PC-3 (cell line): Measurements from ENCODE around the gene NIPSNAP3A. TPM values are rescaled to one million over a fixed set of nuclear protein-coding genes. Genes with fewer than 3 reads are reported as not detected.

Source experiments
- ATAC-seq: fragments of 200-7000 bp; cut with Tn5 transposase; 2 replicates; pipeline ENCODE4 v1.9.1; 2020; ENCODE audit warnings: mild to moderate bottlenecking, moderate library complexity
- BruUV-seq: library from RNA; stranded (reverse); fragments of 400-500 nt; replicated peaks from 2 replicates; lab custom pipeline; 2021; lab: Mats Ljungman, UMichigan
- CTCF ChIA-PET: fragments of 300-600 bp; sonication (Branson Sonifier 250); formaldehyde crosslinking; loops from one replicate; lab custom pipeline; 2022; ENCODE audit warnings: antibody characterized with exemption; lab: Charles Lee
- POLR2A ChIA-PET: fragments of 300-600 bp; sonication (Branson Sonifier 250); formaldehyde crosslinking; loops from one replicate; lab custom pipeline; 2022; ENCODE audit warnings: antibody characterized with exemption; ENCODE audit not compliant: unreplicated experiment; lab: Charles Lee
- DNase-seq: peaks from one replicate; pipeline ENCODE4 v3.0.0-alpha.2; 2015
- H2AFZ ChIP-seq: fragments of 300-600 bp; sonication (generic); 2 replicates; pipeline ENCODE4 v1.6.0; 2016; ENCODE audit warnings: antibody characterized with exemption, low read length
- H3F3A ChIP-seq: fragments of 300-600 bp; sonication (generic); one replicate; pipeline ENCODE4 v1.6.0; 2017; ENCODE audit warnings: antibody characterized with exemption, low read length, control low read depth, mild to moderate bottlenecking; ENCODE audit not compliant: unreplicated experiment
- H3K27ac ChIP-seq: fragments of 300-600 bp; sonication (generic); 2 replicates; pipeline ENCODE4 v1.5.1; 2016; ENCODE audit warnings: mild to moderate bottlenecking, low read length
- H3K27me3 ChIP-seq: fragments of 300-600 bp; sonication (generic); 2 replicates; pipeline ENCODE4 v1.6.1; 2016; ENCODE audit warnings: low read length, mixed read lengths
- H3K36me3 ChIP-seq: fragments of 300-600 bp; sonication (generic); 2 replicates; pipeline ENCODE4 v1.6.1; 2016; ENCODE audit warnings: low read depth, mixed run types, low read length, mixed read lengths
- H3K4me1 ChIP-seq: fragments of 300-600 bp; sonication (generic); 2 replicates; pipeline ENCODE4 v1.5.1; 2016; ENCODE audit warnings: low read length; ENCODE audit not compliant: insufficient read depth
- H3K4me2 ChIP-seq: fragments of 300-600 bp; sonication (generic); 2 replicates; pipeline ENCODE4 v1.6.0; 2016; ENCODE audit warnings: low read length
- H3K4me3 ChIP-seq: fragments of 300-600 bp; sonication (generic); 2 replicates; pipeline ENCODE4 v1.5.1; 2016; ENCODE audit warnings: mild to moderate bottlenecking, low read length, mixed read lengths
- H3K79me2 ChIP-seq: fragments of 300-600 bp; sonication (generic); 2 replicates; pipeline ENCODE4 v1.6.1; 2017; ENCODE audit warnings: low read length, mixed read lengths
- H3K9ac ChIP-seq: fragments of 300-600 bp; sonication (generic); 2 replicates; pipeline ENCODE4 v1.6.0; 2016; ENCODE audit warnings: mild to moderate bottlenecking, low read length
- H3K9me2 ChIP-seq: fragments of 300-600 bp; sonication (generic); replicated peaks from 2 replicates; pipeline ENCODE4 v1.6.1; 2016; ENCODE audit warnings: mixed run types, low read length, mixed read lengths
- H3K9me3 ChIP-seq: fragments of 300-600 bp; sonication (generic); 2 replicates; pipeline ENCODE4 v1.6.1; 2016; ENCODE audit warnings: low read length, mixed read lengths
- H4K20me1 ChIP-seq: fragments of 300-600 bp; sonication (generic); 2 replicates; pipeline ENCODE4 v1.6.1; 2016; ENCODE audit warnings: low read length, mixed read lengths
- CTCF ChIP-seq: fragments of 300-600 bp; sonication (generic); conservative IDR thresholded peaks from 2 replicates; pipeline ENCODE4 v1.5.1; 2017; ENCODE audit warnings: antibody characterized with exemption, low read depth, mild to moderate bottlenecking, low read length
- EZH2 ChIP-seq: fragments of 300-600 bp; sonication (generic); IDR thresholded peaks from one replicate; pipeline ENCODE4 v1.6.1; 2017; ENCODE audit warnings: antibody characterized with exemption, mild to moderate bottlenecking, low read length; ENCODE audit not compliant: unreplicated experiment
- EZH2phosphoT487 ChIP-seq: fragments of 300-600 bp; sonication (generic); IDR thresholded peaks from 2 replicates; pipeline ENCODE4 v1.6.1; 2018; ENCODE audit warnings: mild to moderate bottlenecking, antibody characterized with exemption, low read length, borderline replicate concordance
- intact Hi-C: fragments of 100-400 bp; cut with micrococcal nuclease; formaldehyde crosslinking; loops from 2 replicates; pipeline ENCODE4 v1.9.0; 2023
- total RNA-seq: library from RNA; depleted of rRNA; stranded (reverse); fragments of >200 nt; gene quantifications from 2 replicates; pipeline ENCODE4 v1.2.3, GENCODE V29; 2014

NIPSNAP3A gene
- total RNA-seq, 1 experiment from 2014 or later = 9.1 TPM

- ChIA-PET POLR2A (no interaction called here), CTCF (no interaction called here)
- intact Hi-C loops = no loop called here
- no peaks in the 10 kb centered on the region for H3K9me3 ChIP-seq
- DNase-seq (no peak), ATAC-seq (no peak)
- no peak for TF ChIP-seq EZH2phosphoT487
- no peaks in the 10 kb centered on the region for H3K9me2 ChIP-seq
- no peak overlapping the region for H3K4me2 ChIP-seq
- H3K36me3 ChIP-seq = no peaks in the 10 kb centered on the region
- H2AFZ ChIP-seq = no peak overlapping the region
- H3K4me3 ChIP-seq = no peak overlapping the region
- no peaks in the 10 kb centered on the region for H4K20me1 ChIP-seq
- H3K27ac ChIP-seq = no peak overlapping the region
- H3F3A ChIP-seq = no peaks in the 10 kb centered on the region
- BruUV-seq = no TSS peak
- peaks cover 13% of the 10 kb centered on the region; the same call in 1 of the 2 replicates for H3K4me1 ChIP-seq
- no peak overlapping the region for H3K9ac ChIP-seq
- H3K79me2 ChIP-seq = no peaks in the 10 kb centered on the region
- H3K27me3 ChIP-seq = no peaks in the 10 kb centered on the region
Measured at GRCh38 chr9:104784098-104784497, 36.6 kb downstream of the NIPSNAP3A start.

GRCh38 chr9:104786293-104786692 lies 38.8 kb downstream of the NIPSNAP3A start:
- no peak overlapping the region for H2AFZ ChIP-seq
- no peaks in the 10 kb centered on the region for H4K20me1 ChIP-seq
- H3K36me3 ChIP-seq = no peaks in the 10 kb centered on the region
- no peaks in the 10 kb centered on the region for H3K27me3 ChIP-seq
- H3K9me2 ChIP-seq = no peaks in the 10 kb centered on the region
- H3K4me3 ChIP-seq = no peak overlapping the region
- DNase-seq (no peak), ATAC-seq (no peak)
- H3K79me2 ChIP-seq = no peaks in the 10 kb centered on the region
- H3K9me3 ChIP-seq = no peaks in the 10 kb centered on the region
- no peak overlapping the region for H3K9ac ChIP-seq
- no peak for TF ChIP-seq CTCF
- no peak for TF ChIP-seq EZH2phosphoT487
- no peak for TF ChIP-seq EZH2
- no peaks in the 10 kb centered on the region for H3F3A ChIP-seq
- ChIA-PET POLR2A (no interaction called here), CTCF (no interaction called here)
- no peak overlapping the region for H3K27ac ChIP-seq
- no TSS peak for BruUV-seq
- intact Hi-C loops = no loop called here
- H3K4me1 ChIP-seq = peaks cover 15% of the 10 kb centered on the region
- H3K4me2 ChIP-seq = no peak overlapping the region

GRCh38 chr9:104787306-104788015 lies 40.0 kb downstream of the NIPSNAP3A start:
- ATAC-seq = no peak
- H3K79me2 ChIP-seq = no peaks in the 10 kb centered on the region
- no peak overlapping the region for H3K27ac ChIP-seq
- no peaks in the 10 kb centered on the region for H3K36me3 ChIP-seq
- H3K27me3 ChIP-seq = no peaks in the 10 kb centered on the region
- BruUV-seq = no TSS peak
- no peak overlapping the region for H2AFZ ChIP-seq
- H3K9me2 ChIP-seq = no peaks in the 10 kb centered on the region
- no peak for TF ChIP-seq CTCF
- TF ChIP-seq EZH2 = no peak
- no peak for TF ChIP-seq EZH2phosphoT487
- no peak overlapping the region for H3K4me3 ChIP-seq
- POLR2A ChIA-PET = no interaction called here
- intact Hi-C loops = no loop called here
- H3K4me2 ChIP-seq = no peak overlapping the region
- no peaks in the 10 kb centered on the region for H3F3A ChIP-seq
- H3K9me3 ChIP-seq = no peaks in the 10 kb centered on the region
- peaks cover 21% of the 10 kb centered on the region for H3K4me1 ChIP-seq
- CTCF ChIA-PET = no interaction called here
- H4K20me1 ChIP-seq = no peaks in the 10 kb centered on the region
- no peak overlapping the region for H3K9ac ChIP-seq
- no peak for DNase-seq
